Lung (tissue), 12 donors: ENCODE results near the gene CDH4. TPM values are rescaled to one million over a fixed set of nuclear protein-coding genes. Genes with fewer than 3 reads are reported as not detected.

ENCODE experiments used
- ATAC-seq: fragments of 200-7000 bp; cut with Tn5 transposase; one replicate; pipeline ENCODE4 v1.9.1; 2020; ENCODE audit warnings: moderate number of reproducible peaks; ENCODE audit not compliant: insufficient read depth, low FRiP score
- DNase-seq, 3 donors: peaks; one replicate each; pipeline ENCODE4 v3.0.0-alpha.2; 2013 to 2017
- H3K27ac ChIP-seq, 2 donors: one replicate each; pipeline ENCODE4 v1.5.1; 2013; ENCODE audit warnings: mild to moderate bottlenecking in 2 of 2, moderate library complexity in 2 of 2, control low read depth in 1 of 2, inconsistent platforms in 1 of 2, low read depth in 1 of 2, low read length in 1 of 2
- H3K27me3 ChIP-seq, 3 donors: one replicate each; pipeline ENCODE4 v1.5.1; 2013; ENCODE audit warnings: low read length in 2 of 3; ENCODE audit not compliant: control insufficient read depth in 3 of 3, insufficient read depth in 3 of 3
- H3K36me3 ChIP-seq, 4 donors: one replicate each; pipeline ENCODE4 v1.5.1; 2013; ENCODE audit warnings: low read length in 4 of 4, mild to moderate bottlenecking in 1 of 4, moderate library complexity in 1 of 4; ENCODE audit not compliant: control insufficient read depth in 4 of 4, insufficient read depth in 4 of 4
- H3K4me1 ChIP-seq, 5 donors: one replicate each; pipeline ENCODE4 v1.5.1; 2013; ENCODE audit warnings: low read length in 5 of 5, mild to moderate bottlenecking in 2 of 5, moderate library complexity in 1 of 5; ENCODE audit not compliant: control insufficient read depth in 5 of 5, insufficient read depth in 5 of 5
- H3K4me3 ChIP-seq: one replicate; pipeline ENCODE4 v1.5.1; 2013; ENCODE audit warnings: mild to moderate bottlenecking, control low read depth, moderate library complexity
- H3K9ac ChIP-seq, 2 donors: one replicate each; pipeline ENCODE4 v1.5.1; 2013; ENCODE audit warnings: low read length in 2 of 2, control low read depth in 1 of 2; ENCODE audit not compliant: insufficient read depth in 1 of 2
- H3K9me3 ChIP-seq, 4 donors: one replicate each; pipeline ENCODE4 v1.5.1; 2013; ENCODE audit warnings: low read length in 3 of 4, mild to moderate bottlenecking in 1 of 4, moderate library complexity in 1 of 4; ENCODE audit not compliant: control insufficient read depth in 4 of 4, insufficient read depth in 3 of 4
- WGBS, 2 donors: extraction: QIAGEN DNeasy Blood & Tissue Kit; methylation state at CpG; one replicate each; pipeline ENCODE4 v1.1.7; 2013; 5-methylcytosine and 5-hydroxymethylcytosine counted together
- polyA plus RNA-seq, 2 donors: library from polyadenylated mRNA; stranded (reverse); fragments of 200-250 nt; gene quantifications; one replicate each; pipeline ENCODE4 v1.2.1, GENCODE V29; 2013
- total RNA-seq, 2 donors: library from RNA; depleted of rRNA in 1 of 2; stranded (reverse); fragments of >200 nt in 1 of 2; gene quantifications; one replicate each; pipeline ENCODE4 v1.2.1, GENCODE V29; 2014 to 2021
- TF ChIP-seq, protein P1 (sequence below): IDR thresholded peaks from 2 replicates; pipeline ENCODE4 v1.5.1; 2012; ENCODE audit warnings: mild to moderate bottlenecking; ENCODE audit errors: control extremely low read depth, extremely low read depth
- donor health status: control.
- donor health status: control.
- donor health status: Bipolar disorder and iron deficiency.
- donor health status: healthy.
- donor health status: DM: yes; HTN: yes; CAD: no.

The CDH4 gene
- total and polyA plus RNA-seq, 4 donors, result 0.10 to 2.1 (median 0.34) TPM

DNA sequence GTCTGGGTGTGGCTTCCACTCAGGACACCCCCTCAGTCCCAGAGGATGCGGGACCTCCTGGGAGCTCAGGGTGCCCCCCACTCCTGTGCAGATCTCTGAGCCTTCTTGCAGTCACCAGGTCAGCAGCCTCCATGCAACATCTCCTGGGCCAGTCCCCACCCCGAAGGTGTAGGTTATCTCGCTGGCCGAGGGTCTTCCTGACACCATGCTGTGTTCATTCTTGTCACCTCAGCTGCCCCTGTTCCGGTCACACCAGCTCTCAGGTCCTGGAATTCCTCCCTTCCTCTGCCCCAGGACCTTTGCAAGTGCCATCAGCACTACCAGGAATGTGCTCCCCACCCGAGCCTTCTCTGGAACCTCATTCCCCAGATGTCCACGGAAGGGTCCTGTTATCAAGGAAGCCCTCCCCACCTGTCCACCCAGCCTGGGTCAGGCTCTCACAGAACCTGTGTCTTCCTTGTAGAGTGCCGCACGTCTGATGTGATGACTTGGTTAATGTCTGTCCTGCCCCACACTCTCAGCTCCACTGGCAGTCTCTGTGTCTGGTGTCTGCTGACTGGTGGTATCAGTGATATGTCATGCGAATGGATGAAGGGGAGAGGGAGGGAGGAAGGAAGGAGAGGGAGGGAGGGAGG is 484.1 kb downstream of the CDH4 start:
- H3K4me1 ChIP-seq, result peaks cover 0 to 9% (median 0%) of the 10 kb centered on the region in 5 donors
- no peak for ATAC-seq
- DNase-seq, result no peak
- peaks cover 0 to 13% (median 0%) of the 10 kb centered on the region in 3 donors for H3K27me3 ChIP-seq
- no peak overlapping the region for H3K4me3 ChIP-seq
- TF ChIP-seq, protein P1, sequence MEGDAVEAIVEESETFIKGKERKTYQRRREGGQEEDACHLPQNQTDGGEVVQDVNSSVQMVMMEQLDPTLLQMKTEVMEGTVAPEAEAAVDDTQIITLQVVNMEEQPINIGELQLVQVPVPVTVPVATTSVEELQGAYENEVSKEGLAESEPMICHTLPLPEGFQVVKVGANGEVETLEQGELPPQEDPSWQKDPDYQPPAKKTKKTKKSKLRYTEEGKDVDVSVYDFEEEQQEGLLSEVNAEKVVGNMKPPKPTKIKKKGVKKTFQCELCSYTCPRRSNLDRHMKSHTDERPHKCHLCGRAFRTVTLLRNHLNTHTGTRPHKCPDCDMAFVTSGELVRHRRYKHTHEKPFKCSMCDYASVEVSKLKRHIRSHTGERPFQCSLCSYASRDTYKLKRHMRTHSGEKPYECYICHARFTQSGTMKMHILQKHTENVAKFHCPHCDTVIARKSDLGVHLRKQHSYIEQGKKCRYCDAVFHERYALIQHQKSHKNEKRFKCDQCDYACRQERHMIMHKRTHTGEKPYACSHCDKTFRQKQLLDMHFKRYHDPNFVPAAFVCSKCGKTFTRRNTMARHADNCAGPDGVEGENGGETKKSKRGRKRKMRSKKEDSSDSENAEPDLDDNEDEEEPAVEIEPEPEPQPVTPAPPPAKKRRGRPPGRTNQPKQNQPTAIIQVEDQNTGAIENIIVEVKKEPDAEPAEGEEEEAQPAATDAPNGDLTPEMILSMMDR, result no peak
- no peaks in the 10 kb centered on the region for H3K36me3 ChIP-seq
- no peak overlapping the region for H3K9ac ChIP-seq
- no peak overlapping the region for H3K27ac ChIP-seq
- 57 to 78% methylated on average over 10 of the region's 10 CpGs for WGBS, 2 donors
- H3K9me3 ChIP-seq, result peaks cover 0 to 2% (median 0%) of the 10 kb centered on the region in 4 donors

DNA sequence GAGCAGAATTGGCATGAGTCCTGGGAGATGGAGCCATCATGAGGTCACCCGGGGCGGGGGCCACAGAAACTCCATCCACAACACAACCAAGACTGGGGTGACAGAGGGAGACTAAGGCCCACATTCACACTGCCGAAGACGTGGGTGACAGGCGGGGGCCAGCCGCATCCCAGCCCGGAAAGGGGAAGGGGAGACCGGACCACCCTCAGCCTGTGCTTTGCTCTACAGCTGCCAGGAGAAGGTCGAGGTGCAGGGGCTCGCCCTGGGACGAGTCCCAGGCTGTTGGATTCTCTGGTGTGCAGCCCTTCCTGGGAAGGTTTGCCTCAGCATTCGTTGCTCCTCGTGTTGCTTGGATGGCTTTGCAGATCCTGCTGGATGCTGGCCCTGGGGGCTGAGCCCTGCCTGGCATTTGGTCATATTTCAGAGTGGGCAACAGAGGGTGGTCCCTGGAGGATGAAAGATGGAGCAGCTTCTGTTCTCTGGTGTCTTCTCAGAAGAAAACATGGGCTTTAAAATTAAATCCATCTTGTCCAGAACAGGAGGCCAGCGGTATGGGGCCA is 484.8 kb downstream of the CDH4 start:
- WGBS, 2 donors, result 64 to 80% methylated on average over 14 of the region's 14 CpGs
- TF ChIP-seq, protein P1, result no peak
- no peak for DNase-seq

DNA sequence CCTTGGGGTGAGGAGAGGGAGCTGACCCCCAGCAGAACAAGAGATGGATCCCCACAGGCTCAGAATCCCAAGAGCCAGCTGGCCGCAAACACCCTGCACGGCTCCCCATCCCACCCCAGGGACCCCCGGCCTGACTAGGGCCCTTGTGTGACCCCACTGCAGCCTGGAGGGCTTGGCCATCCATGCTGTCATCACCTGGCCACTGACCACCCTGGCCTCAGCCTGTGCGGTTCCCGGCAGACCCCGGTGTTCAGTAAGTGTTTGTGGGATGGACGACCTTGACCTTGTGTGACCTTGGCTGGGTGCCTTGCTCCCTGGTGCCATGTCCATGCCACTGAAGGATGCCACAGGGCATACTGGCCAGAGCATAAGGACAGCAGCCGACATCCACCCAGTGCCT is 485.3 kb downstream of the CDH4 start:
- peaks cover 0 to 9% (median 0%) of the 10 kb centered on the region in 5 donors for H3K4me1 ChIP-seq
- ATAC-seq, result no peak
- no peak overlapping the region for H3K4me3 ChIP-seq
- no peak overlapping the region for H3K9ac ChIP-seq
- H3K27me3 ChIP-seq, result peaks cover 0 to 13% (median 0%) of the 10 kb centered on the region in 3 donors
- TF ChIP-seq, protein P1, result no peak
- WGBS, 2 donors, result 79 to 94% methylated on average over 8 of the region's 8 CpGs
- no peak for DNase-seq
- H3K27ac ChIP-seq, result no peak overlapping the region
- no peaks in the 10 kb centered on the region for H3K36me3 ChIP-seq
- peaks cover 0 to 2% (median 0%) of the 10 kb centered on the region in 4 donors for H3K9me3 ChIP-seq

More for the DNA sequence above, 484.8 kb downstream of the CDH4 start:
- Histone ChIP-seq H3K27me3 (peaks cover 0 to 13% (median 0%) of the 10 kb centered on the region in 3 donors), H3K9ac (no peak overlapping the region), H3K4me3 (no peak overlapping the region), H3K27ac (no peak overlapping the region), H3K4me1 (peaks cover 0 to 9% (median 0%) of the 10 kb centered on the region in 5 donors), H3K36me3 (no peaks in the 10 kb centered on the region), H3K9me3 (peaks cover 0 to 2% (median 0%) of the 10 kb centered on the region in 4 donors)
- no peak for ATAC-seq
